Memory B cell (primary cell): ENCODE data around the gene NOP16.
A peak's percentile ranks its signal among the peaks of the same experiment; 100 is the strongest.

Source experiments
- ATAC-seq: fragments of 150-1000 bp; cut with Tn5 transposase; 2 replicates; pipeline ENCODE4 v1.10.0; 2021; ENCODE audit warnings: low read depth, mild to moderate bottlenecking, moderate library complexity
- DNase-seq, 2 donors: peaks; one replicate each; pipeline ENCODE4 v3.0.0; 2022; ENCODE audit warnings: low spot score in 2 of 2
- H3K27ac Mint-ChIP-seq: one replicate; pipeline ENCODE4 v1.8.0; 2022; ENCODE audit warnings: mild to moderate bottlenecking, moderate library complexity, mixed read lengths
- H3K27me3 Mint-ChIP-seq: one replicate; pipeline ENCODE4 v1.8.0; 2022; ENCODE audit warnings: mixed read lengths
- H3K36me3 Mint-ChIP-seq: one replicate; pipeline ENCODE4 v1.8.0; 2022; ENCODE audit warnings: mild to moderate bottlenecking, mixed read lengths
- H3K4me1 Mint-ChIP-seq: one replicate; pipeline ENCODE4 v1.8.0; 2022; ENCODE audit warnings: mixed read lengths
- H3K4me3 Mint-ChIP-seq: one replicate; pipeline ENCODE4 v1.8.0; 2022; ENCODE audit warnings: mild to moderate bottlenecking, moderate library complexity, mixed read lengths
- H3K9me3 Mint-ChIP-seq: one replicate; pipeline ENCODE4 v1.8.0; 2022; ENCODE audit warnings: mixed read lengths

Gene NOP16

DNA sequence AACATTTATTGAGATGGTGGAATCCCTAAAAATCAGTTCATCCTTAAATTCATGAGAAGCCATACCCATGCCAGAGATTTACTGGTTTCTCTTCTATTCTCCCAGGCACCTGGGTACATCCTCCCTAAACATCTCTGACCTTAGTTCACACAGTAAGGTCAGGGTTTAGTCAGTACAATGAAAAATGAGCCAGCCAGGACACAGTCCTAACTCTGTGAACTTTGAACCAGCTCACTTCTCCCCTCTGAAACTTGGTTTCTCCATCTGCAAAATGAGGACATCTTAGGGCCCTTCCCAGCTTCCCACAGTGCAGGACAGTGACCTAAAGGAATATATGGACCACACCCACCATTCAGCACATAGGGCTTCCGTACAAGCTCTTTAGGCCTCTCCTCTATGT, 1.9 kb downstream of the NOP16 start:
- H3K27me3 Mint-ChIP-seq = no peaks in the 10 kb centered on the region
- ATAC-seq = no peak
- peak overlapping the region; percentile 13 for H3K27ac Mint-ChIP-seq
- no peaks in the 10 kb centered on the region for H3K9me3 Mint-ChIP-seq
- peaks cover 13% of the 10 kb centered on the region for H3K4me1 Mint-ChIP-seq
- peaks cover 10% of the 10 kb centered on the region for H3K36me3 Mint-ChIP-seq
- H3K4me3 Mint-ChIP-seq = peak overlapping the region; percentile 6
- DNase-seq = no peak

DNA sequence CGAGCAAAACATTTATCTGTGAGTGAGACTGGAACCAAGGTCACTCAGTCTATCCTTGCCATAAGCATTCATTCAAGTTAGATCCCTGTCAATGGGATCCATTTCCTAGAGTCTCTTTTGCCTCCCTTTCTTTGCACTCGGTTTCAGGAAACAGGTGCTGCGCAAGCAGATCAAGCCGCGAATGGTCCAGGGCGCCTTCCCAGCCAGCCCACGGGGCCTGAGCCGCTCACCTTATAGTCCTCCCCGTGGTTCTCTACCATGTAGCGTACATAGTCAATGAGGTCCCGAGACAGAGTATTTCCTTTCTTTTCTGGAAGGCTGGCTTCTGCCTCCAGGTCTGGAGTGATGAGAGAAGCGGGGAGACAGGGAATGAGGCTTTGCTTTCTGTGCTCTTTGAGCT, 3.4 kb downstream of the NOP16 start:
- no peak for DNase-seq
- Mint-ChIP-seq H3K36me3 (peaks cover 10% of the 10 kb centered on the region), H3K27ac (no peak overlapping the region), H3K4me1 (peaks cover 13% of the 10 kb centered on the region), H3K27me3 (no peaks in the 10 kb centered on the region), H3K4me3 (no peak overlapping the region), H3K9me3 (no peaks in the 10 kb centered on the region)
- ATAC-seq = no peak

GRCh38 chr5:176384366-176384930, 4.0 kb downstream of the NOP16 start:
- Mint-ChIP-seq H3K4me1 (peaks cover 17% of the 10 kb centered on the region), H3K4me3 (no peak overlapping the region), H3K36me3 (peaks cover 10% of the 10 kb centered on the region), H3K27me3 (no peaks in the 10 kb centered on the region), H3K9me3 (no peaks in the 10 kb centered on the region), H3K27ac (no peak overlapping the region)
- DNase-seq (no peak), ATAC-seq (no peak)

GRCh38 chr5:176383961-176384360, 4.4 kb downstream of the NOP16 start:
- no peak overlapping the region for H3K27ac Mint-ChIP-seq
- no peaks in the 10 kb centered on the region for H3K9me3 Mint-ChIP-seq
- H3K4me3 Mint-ChIP-seq = no peak overlapping the region
- ATAC-seq = no peak
- peaks cover 10% of the 10 kb centered on the region for H3K36me3 Mint-ChIP-seq
- DNase-seq = no peak
- no peaks in the 10 kb centered on the region for H3K27me3 Mint-ChIP-seq
- peaks cover 17% of the 10 kb centered on the region for H3K4me1 Mint-ChIP-seq

DNA sequence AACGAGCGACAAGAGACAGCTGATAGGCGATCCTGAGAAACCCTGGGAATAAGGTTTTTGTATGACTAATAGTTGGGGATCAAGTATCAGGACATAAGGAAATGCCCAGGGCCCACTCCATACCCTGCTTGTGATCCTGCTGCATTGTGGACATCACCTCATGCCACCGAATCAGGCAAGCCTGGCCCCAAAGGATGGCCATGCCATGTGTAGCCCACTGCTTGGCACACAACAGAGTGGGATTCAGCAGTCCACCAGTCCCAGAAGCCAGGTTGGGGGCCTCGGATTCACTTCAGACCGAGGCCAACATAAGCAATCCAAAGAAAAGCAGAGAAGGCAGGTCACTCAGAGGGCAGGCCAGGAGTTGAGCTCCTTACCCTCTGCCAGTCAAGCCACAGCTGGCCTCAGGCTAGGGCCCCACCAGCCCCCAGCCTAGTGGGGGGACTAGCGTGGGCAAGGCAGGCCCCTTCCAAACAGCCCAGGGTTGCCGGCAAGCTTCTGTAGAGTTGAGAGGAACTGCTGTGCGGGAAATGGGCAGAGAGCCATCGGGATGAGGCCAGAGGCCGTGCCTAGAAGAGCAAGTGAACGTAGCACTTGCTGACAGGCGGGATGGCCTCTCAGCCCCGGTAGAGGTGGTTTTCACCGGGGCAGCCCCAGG, 5.0 kb downstream of the NOP16 start:
- H3K4me1 Mint-ChIP-seq = peaks cover 17% of the 10 kb centered on the region
- H3K4me3 Mint-ChIP-seq = no peak overlapping the region
- H3K27me3 Mint-ChIP-seq = no peaks in the 10 kb centered on the region
- H3K27ac Mint-ChIP-seq = no peak overlapping the region
- H3K9me3 Mint-ChIP-seq = no peaks in the 10 kb centered on the region
- H3K36me3 Mint-ChIP-seq = peaks cover 10% of the 10 kb centered on the region
- ATAC-seq (no peak), DNase-seq (no peak)

GRCh38 chr5:176382721-176383120, 5.7 kb downstream of the NOP16 start:
- Mint-ChIP-seq H3K36me3 (peaks cover 10% of the 10 kb centered on the region), H3K4me1 (peaks cover 14% of the 10 kb centered on the region), H3K27ac (no peak overlapping the region), H3K9me3 (no peaks in the 10 kb centered on the region), H3K4me3 (no peak overlapping the region), H3K27me3 (no peaks in the 10 kb centered on the region)
- ATAC-seq = no peak
- DNase-seq = no peak

- no peak for DNase-seq
- H3K27me3 Mint-ChIP-seq = no peaks in the 10 kb centered on the region
- H3K27ac Mint-ChIP-seq = no peak overlapping the region
- peaks cover 10% of the 10 kb centered on the region for H3K36me3 Mint-ChIP-seq
- H3K4me3 Mint-ChIP-seq = no peak overlapping the region
- no peak for ATAC-seq
- H3K4me1 Mint-ChIP-seq = peaks cover 10% of the 10 kb centered on the region
- H3K9me3 Mint-ChIP-seq = no peaks in the 10 kb centered on the region
These were observed 6.4 kb downstream of the NOP16 start for GRCh38 chr5:176381979-176382378.

GRCh38 chr5:176381423-176381822, 7.0 kb downstream of the NOP16 start:
- peaks cover 10% of the 10 kb centered on the region for H3K36me3 Mint-ChIP-seq
- H3K9me3 Mint-ChIP-seq = no peaks in the 10 kb centered on the region
- H3K4me1 Mint-ChIP-seq = peaks cover 6% of the 10 kb centered on the region
- ATAC-seq (no peak), DNase-seq (no peak)
- no peak overlapping the region for H3K27ac Mint-ChIP-seq
- H3K4me3 Mint-ChIP-seq = no peak overlapping the region
- no peaks in the 10 kb centered on the region for H3K27me3 Mint-ChIP-seq

DNA sequence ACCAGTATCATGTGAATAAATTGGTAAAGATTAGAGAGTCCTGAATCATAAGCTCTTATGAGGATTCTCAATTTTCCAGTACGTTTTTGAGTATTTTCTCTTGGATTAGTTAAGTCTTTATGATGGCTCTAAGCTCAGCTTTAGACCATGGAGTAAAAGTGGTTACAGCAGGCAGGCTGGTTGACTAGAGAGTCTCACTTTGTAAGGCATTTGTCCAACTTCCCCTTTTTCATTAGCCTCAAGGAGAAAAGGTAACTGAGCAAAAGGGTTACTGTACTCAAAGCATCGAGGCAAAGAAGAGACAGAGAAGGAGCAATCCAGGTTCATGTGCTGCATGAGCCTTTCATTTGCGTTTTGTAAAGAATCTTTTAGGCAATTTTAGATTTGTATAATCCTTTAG, 8.5 kb downstream of the NOP16 start:
- H3K9me3 Mint-ChIP-seq = no peaks in the 10 kb centered on the region
- H3K4me1 Mint-ChIP-seq = peaks cover 4% of the 10 kb centered on the region
- DNase-seq (no peak), ATAC-seq (peak; percentile 79)
- H3K27me3 Mint-ChIP-seq = no peaks in the 10 kb centered on the region
- peak overlapping the region; percentile 74 for H3K27ac Mint-ChIP-seq
- peaks cover 6% of the 10 kb centered on the region for H3K36me3 Mint-ChIP-seq
- H3K4me3 Mint-ChIP-seq = no peak overlapping the region

- DNase-seq = no peak
- Mint-ChIP-seq H3K36me3 (peaks cover 3% of the 10 kb centered on the region), H3K4me3 (no peak overlapping the region), H3K9me3 (no peaks in the 10 kb centered on the region), H3K27me3 (no peaks in the 10 kb centered on the region), H3K4me1 (peaks cover 4% of the 10 kb centered on the region), H3K27ac (no peak overlapping the region)
- peak; percentile 98 for ATAC-seq
These were observed 15.1 kb downstream of the NOP16 start for GRCh38 chr5:176373100-176373818.

DNA sequence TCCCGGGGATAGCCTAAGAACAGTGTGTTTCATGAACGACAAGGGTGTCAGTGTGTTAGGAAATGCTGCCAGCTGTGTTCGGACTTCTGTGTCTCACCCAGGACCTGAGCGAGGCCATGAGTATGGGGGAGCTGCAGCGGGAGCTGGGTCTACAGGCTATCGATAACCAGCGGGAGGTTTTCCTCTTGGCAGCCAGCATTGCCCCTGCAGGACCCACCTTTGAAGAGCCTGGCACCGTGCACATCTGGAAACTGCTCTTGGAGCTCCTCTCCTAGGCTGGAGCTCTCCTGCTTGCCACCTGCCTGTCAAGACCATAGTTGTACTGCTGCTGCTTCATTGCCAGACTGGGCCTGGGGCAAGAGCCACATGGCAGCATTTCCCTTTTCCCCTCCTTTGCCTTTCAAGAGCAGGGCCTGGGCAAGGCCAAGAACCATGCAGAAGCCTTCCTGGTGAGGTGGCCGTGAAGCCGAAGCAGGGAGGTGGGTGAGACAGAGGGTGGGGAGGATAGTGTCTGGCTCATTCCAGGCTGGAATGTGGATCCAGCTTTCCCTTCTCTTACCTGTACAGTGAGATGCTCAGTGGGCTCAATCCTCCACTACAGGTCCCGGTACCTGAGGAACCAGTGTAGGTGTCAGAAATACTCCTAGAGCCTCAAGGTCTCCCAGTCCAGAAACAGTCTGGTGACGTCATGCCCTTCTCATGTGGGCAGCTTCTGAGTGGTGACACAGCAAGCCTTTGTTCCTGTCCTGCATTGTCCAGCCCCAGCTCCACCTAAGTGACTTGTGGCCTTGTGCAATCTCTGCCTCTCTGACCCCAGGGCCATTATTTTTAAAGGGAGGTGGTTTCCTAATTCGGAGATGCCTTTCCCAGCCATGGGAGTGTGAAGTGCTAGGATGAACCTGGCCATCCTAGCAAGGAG, 16.5 kb downstream of the NOP16 start:
- no peak for DNase-seq
- Mint-ChIP-seq H3K27me3 (no peaks in the 10 kb centered on the region), H3K27ac (no peak overlapping the region), H3K4me3 (no peak overlapping the region), H3K36me3 (peaks cover 10% of the 10 kb centered on the region), H3K4me1 (peaks cover 7% of the 10 kb centered on the region), H3K9me3 (no peaks in the 10 kb centered on the region)
- no peak for ATAC-seq

- H3K4me3 Mint-ChIP-seq = no peak overlapping the region
- no peak overlapping the region for H3K27ac Mint-ChIP-seq
- no peaks in the 10 kb centered on the region for H3K9me3 Mint-ChIP-seq
- no peaks in the 10 kb centered on the region for H3K27me3 Mint-ChIP-seq
- peaks cover 9% of the 10 kb centered on the region for H3K4me1 Mint-ChIP-seq
- no peak for DNase-seq
- H3K36me3 Mint-ChIP-seq = peaks cover 9% of the 10 kb centered on the region
- no peak for ATAC-seq
These were observed 18.3 kb downstream of the NOP16 start for GRCh38 chr5:176369934-176370711.

GRCh38 chr5:176368726-176369125, 19.7 kb downstream of the NOP16 start:
- H3K36me3 Mint-ChIP-seq = peaks cover 9% of the 10 kb centered on the region
- H3K9me3 Mint-ChIP-seq = no peaks in the 10 kb centered on the region
- H3K27me3 Mint-ChIP-seq = no peaks in the 10 kb centered on the region
- H3K4me3 Mint-ChIP-seq = no peak overlapping the region
- no peak overlapping the region for H3K27ac Mint-ChIP-seq
- ATAC-seq = no peak
- DNase-seq = no peak
- H3K4me1 Mint-ChIP-seq = peaks cover 9% of the 10 kb centered on the region
